Body of pancreas (tissue), 4 donors: ENCODE data around the gene TAS1R3.

ENCODE experiments used
- CTCF ChIP-seq, 7 experiments: fragments of 450-650 bp in 4 of 7; fragments of 200-600 bp in 3 of 7; sonication (generic) in 3 of 7; IDR thresholded peaks; one replicate each; pipeline ENCODE4 v1.5.1; 2016 to 2019; ENCODE audit warnings: antibody characterized with exemption in 7 of 7
- POLR2A ChIP-seq, 3 donors: fragments of 450-650 bp; IDR thresholded peaks; one replicate each; pipeline ENCODE4 v1.6.1; 2016; ENCODE audit warnings: antibody characterized with exemption in 3 of 3, mild to moderate bottlenecking in 2 of 3

GRCh38 chr1:1345384-1345783 is 14.3 kb downstream of the TAS1R3 start:
- TF ChIP-seq CTCF (IDR thresholded peaks at IDR 0.05): no peak
- no peak for TF ChIP-seq POLR2A (IDR thresholded peaks at IDR 0.05)
